SK-N-SH (cell line): ENCODE results near the gene CYFIP1. TPM values are rescaled to one million over a fixed set of nuclear protein-coding genes. Genes with fewer than 3 reads are reported as not detected.
A peak's percentile ranks its signal among the peaks of the same experiment; 100 is the strongest.

ENCODE experiments used
- CTCF ChIA-PET: fragments of 300-600, 350-600 bp; formaldehyde crosslinking; extraction: SDS; loops from one replicate; lab custom pipeline; 2021; lab: Yijun Ruan, JAX
- POLR2A ChIA-PET: fragments of 350-600 bp; sonication (Branson Sonifier 250); formaldehyde crosslinking; extraction: SDS; loops from one replicate; lab custom pipeline; 2020; ENCODE audit warnings: antibody characterized with exemption, inconsistent platforms; lab: Yijun Ruan, JAX
- DNase-seq: peaks from one replicate; pipeline ENCODE4 v3.0.0; 2012
- H2AFZ ChIP-seq: fragments of 200-600 bp; sonication (generic); 2 replicates; pipeline ENCODE4 v1.8.1; 2016; ENCODE audit warnings: antibody characterized with exemption, mild to moderate bottlenecking, low read depth
- H3F3A ChIP-seq: fragments of 200-600 bp; sonication (generic); replicated peaks from 2 replicates; pipeline ENCODE3; 2016; ENCODE audit warnings: antibody characterized with exemption, mild to moderate bottlenecking; ENCODE audit not compliant: insufficient read depth
- H3K27ac ChIP-seq, 2 experiments: fragments of 200-500 bp in 1 of 2; fragments of 200-600 bp in 1 of 2; sonication (Bioruptor generic) in 1 of 2; sonication (generic), shearing (Covaris generic) in 1 of 2; 2 replicates each; pipeline versions ENCODE4 v1.5.1 to v1.6.1; 2014 to 2016; ENCODE audit warnings: low read depth in 2 of 2, inconsistent platforms in 1 of 2, low read length in 1 of 2, mild to moderate bottlenecking in 1 of 2, mixed read lengths in 1 of 2
- H3K27me3 ChIP-seq: fragments of 200-600 bp; sonication (generic), shearing (Covaris generic); 2 replicates; pipeline ENCODE4 v1.6.1; 2016; ENCODE audit warnings: mixed run types; ENCODE audit not compliant: insufficient read depth
- H3K36me3 ChIP-seq, 2 experiments: fragments of 200-500 bp in 1 of 2; fragments of 200-600 bp in 1 of 2; sonication (Bioruptor generic) in 1 of 2; sonication (generic) in 1 of 2; replicated peaks in 1 of 2; 2 replicates each; pipeline versions ENCODE3 to v1.5.1; 2014 to 2016; ENCODE audit warnings: low read length in 1 of 2, mild to moderate bottlenecking in 1 of 2; ENCODE audit not compliant: insufficient read depth in 2 of 2, control insufficient read depth in 1 of 2
- H3K4me1 ChIP-seq, 2 experiments: fragments of 200-500 bp in 1 of 2; fragments of 200-600 bp in 1 of 2; sonication (Bioruptor generic) in 1 of 2; sonication (generic), shearing (Covaris generic) in 1 of 2; 2 replicates each; pipeline versions ENCODE4 v1.5.1 to v1.6.1; 2014 to 2016; ENCODE audit warnings: low read depth in 1 of 2, low read length in 1 of 2, mixed run types in 1 of 2; ENCODE audit not compliant: insufficient read depth in 2 of 2, control insufficient read depth in 1 of 2
- H3K4me2 ChIP-seq: fragments of 200-600 bp; sonication (generic), shearing (Covaris generic); 2 replicates; pipeline ENCODE4 v1.6.1; 2017; ENCODE audit warnings: mixed run types
- H3K4me3 ChIP-seq, 2 experiments: fragments of 200-500 bp in 1 of 2; fragments of 200-600 bp in 1 of 2; sonication (Bioruptor generic) in 1 of 2; sonication (generic), shearing (Covaris generic) in 1 of 2; 2 replicates each; pipeline versions ENCODE4 v1.5.1 to v1.8.1; 2014 to 2016; ENCODE audit warnings: low read depth in 2 of 2, inconsistent platforms in 1 of 2, low read length in 1 of 2, mild to moderate bottlenecking in 1 of 2, mixed read lengths in 1 of 2, moderate library complexity in 1 of 2
- H3K79me2 ChIP-seq: fragments of 200-600 bp; sonication (generic); 2 replicates; pipeline ENCODE4 v1.8.1; 2017; ENCODE audit warnings: mild to moderate bottlenecking; ENCODE audit not compliant: insufficient read depth
- H3K9ac ChIP-seq: fragments of 200-600 bp; sonication (generic); 2 replicates; pipeline ENCODE4 v1.6.1; 2017; ENCODE audit warnings: mixed run types
- H3K9me2 ChIP-seq: fragments of 200-600 bp; sonication (generic); 2 replicates; pipeline ENCODE4 v1.6.1; 2017; ENCODE audit warnings: mixed run types
- H3K9me3 ChIP-seq: fragments of 200-600 bp; sonication (generic); 2 replicates; pipeline ENCODE4 v1.6.1; 2017; ENCODE audit warnings: mixed run types, mild to moderate bottlenecking, moderate library complexity
- H4K20me1 ChIP-seq: fragments of 200-600 bp; sonication (generic); 2 replicates; pipeline ENCODE4 v1.6.1; 2017; ENCODE audit warnings: mild to moderate bottlenecking, mixed run types; ENCODE audit not compliant: insufficient read depth
- ELF1 ChIP-seq: IDR thresholded peaks from 2 replicates; pipeline ENCODE4 v1.4.0; 2012
- EZH2phosphoT487 ChIP-seq: fragments of 200-600 bp; sonication (generic); IDR thresholded peaks from 2 replicates; pipeline ENCODE4 v1.6.1; 2017; ENCODE audit warnings: low read depth, mixed run types, mild to moderate bottlenecking, antibody characterized with exemption, moderate library complexity, borderline replicate concordance
- FOXJ3 ChIP-seq: sonication (generic); formaldehyde crosslinking; IDR thresholded peaks from 2 replicates; pipeline ENCODE4 v1.5.1; 2020; ENCODE audit warnings: mild to moderate bottlenecking, missing genetic modification reagents
- FOXM1 ChIP-seq: IDR thresholded peaks from 2 replicates; pipeline ENCODE4 v1.4.0; 2012; ENCODE audit warnings: low read depth, mild to moderate bottlenecking
- GATA2 ChIP-seq: sonication (generic); formaldehyde crosslinking; IDR thresholded peaks from 2 replicates; pipeline ENCODE4 v1.5.0; 2020; ENCODE audit warnings: mild to moderate bottlenecking, missing genetic modification reagents
- IRF3 ChIP-seq: fragments of 150-350 bp; IDR thresholded peaks from 2 replicates; pipeline ENCODE4 v1.6.1; 2016; ENCODE audit warnings: mild to moderate bottlenecking, low read depth, low read length
- MEF2A ChIP-seq: IDR thresholded peaks from 2 replicates; pipeline ENCODE4 v1.4.0; 2012; ENCODE audit warnings: low read depth, borderline replicate concordance
- MXI1 ChIP-seq: IDR thresholded peaks from 2 replicates; pipeline ENCODE4 v1.6.1; 2012; ENCODE audit warnings: mild to moderate bottlenecking, low read depth, low read length, improper control_type of control experiment
- NRF1 ChIP-seq: IDR thresholded peaks from 2 replicates; pipeline ENCODE4 v1.6.1; 2012; ENCODE audit warnings: low read depth, mild to moderate bottlenecking, low read length
- PBX3 ChIP-seq: IDR thresholded peaks from 2 replicates; pipeline ENCODE4; 2012
- POLR2AphosphoS5 ChIP-seq: IDR thresholded peaks from 2 replicates; pipeline ENCODE4 v1.6.1; 2012; ENCODE audit warnings: low read depth, low read length
- RCOR1 ChIP-seq: fragments of 150-350 bp; IDR thresholded peaks from 2 replicates; pipeline ENCODE4 v1.6.1; 2017; ENCODE audit warnings: antibody characterized with exemption, low read length
- SIN3A ChIP-seq: IDR thresholded peaks from 2 replicates; pipeline ENCODE4 v1.6.1; 2012; ENCODE audit warnings: low read depth, mild to moderate bottlenecking, low read length, moderate library complexity, borderline replicate concordance
- SMC3 ChIP-seq: IDR thresholded peaks from 2 replicates; pipeline ENCODE4 v1.6.1; 2012; ENCODE audit warnings: low read depth, low read length, improper control_type of control experiment
- YY1 ChIP-seq: IDR thresholded peaks from 2 replicates; pipeline ENCODE4 v1.4.0; 2012; ENCODE audit warnings: low read depth, mild to moderate bottlenecking
- WGBS: methylation state at CpG from one replicate; pipeline ENCODE4 v1.1.6; 2017; ENCODE audit warnings: low lambda C conversion rate; 5-methylcytosine and 5-hydroxymethylcytosine counted together
- polyA plus RNA-seq, 3 experiments: library from polyadenylated mRNA; depleted of rRNA; stranded (reverse); fragments of >200 nt; gene quantifications; 2 replicates each; pipeline ENCODE4 v1.2.3, GENCODE V29; 2012
- TF ChIP-seq, protein P1 (sequence below): fragments of 150-350 bp; IDR thresholded peaks from 2 replicates; pipeline ENCODE4 v1.6.1; 2017; ENCODE audit warnings: antibody characterized with exemption, low read length, low read depth, borderline replicate concordance
- TF ChIP-seq, protein P2 (sequence below): IDR thresholded peaks from 2 replicates; pipeline ENCODE4 v1.4.0; 2012; ENCODE audit warnings: low read depth, borderline replicate concordance
- TF ChIP-seq, protein P3 (sequence below): IDR thresholded peaks from 2 replicates; pipeline ENCODE4 v1.6.1; 2012; ENCODE audit warnings: mild to moderate bottlenecking, low read depth, low read length, moderate library complexity
- TF ChIP-seq, protein P4 (sequence below): IDR thresholded peaks from 2 replicates; pipeline ENCODE4 v1.4.0; 2012; ENCODE audit warnings: low read depth

The CYFIP1 gene
- polyA plus RNA-seq, 1 of the 3 experiments (the other 2 are of a cell fraction), result 53.4 TPM

DNA sequence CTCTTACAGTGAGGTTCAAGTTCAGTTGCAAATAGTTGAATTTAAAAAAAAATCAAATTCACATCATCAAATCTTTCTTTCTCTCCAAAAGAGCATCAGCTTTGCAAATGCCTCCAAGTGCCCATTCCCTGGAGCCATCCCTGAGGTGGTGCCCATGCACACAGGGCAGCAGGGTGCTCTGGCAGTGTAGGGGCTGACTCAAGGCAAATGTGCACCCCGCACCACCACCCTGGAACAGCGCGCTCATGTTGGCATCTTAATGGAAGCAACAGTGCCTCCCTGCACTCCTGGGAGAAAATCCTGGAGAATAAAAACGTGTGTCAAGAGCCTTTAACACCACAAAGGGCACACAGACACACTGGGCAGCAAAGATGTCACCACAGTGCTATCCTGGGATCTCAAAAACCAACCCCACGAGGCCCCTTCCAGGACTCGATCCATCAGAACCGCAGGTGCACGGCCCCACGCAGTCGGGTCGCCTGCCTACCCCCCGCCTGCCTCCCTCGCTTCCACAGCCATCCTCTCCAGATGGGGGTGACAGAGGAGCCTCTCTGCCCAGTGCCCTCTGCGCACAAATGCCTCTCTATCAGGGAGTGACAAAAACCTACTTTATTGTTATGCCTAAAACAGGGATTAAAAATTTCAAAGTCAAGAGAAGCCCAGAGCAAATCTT, 90.9 kb downstream of the CYFIP1 start:
- Histone ChIP-seq H3K27ac (peak overlapping the region in 1 of 2 experiments; percentile 84; a peak in 1 of 4 replicates), H3K4me1 (peaks cover 0 to 8% of the 10 kb centered on the region in 2 experiments; a peak in 1 of 4 replicates), H3K4me3 (no peak overlapping the region), H3F3A (peaks cover 23% of the 10 kb centered on the region), H3K4me2 (no peak overlapping the region), H3K36me3 (peaks cover 18 to 30% of the 10 kb centered on the region in 2 experiments), H4K20me1 (peaks cover 12% of the 10 kb centered on the region), H3K27me3 (no peaks in the 10 kb centered on the region), H3K79me2 (peaks cover 4% of the 10 kb centered on the region; the same call in 1 of the 2 replicates), H2AFZ (no peak overlapping the region), H3K9ac (no peak overlapping the region), H3K9me3 (no peaks in the 10 kb centered on the region), H3K9me2 (no peaks in the 10 kb centered on the region)
- ChIA-PET CTCF (no interaction called here), POLR2A (no interaction called here)
- no peak for DNase-seq
- no peak for TF ChIP-seq SIN3A
- no peak for TF ChIP-seq POLR2AphosphoS5
- TF ChIP-seq, protein P1, sequence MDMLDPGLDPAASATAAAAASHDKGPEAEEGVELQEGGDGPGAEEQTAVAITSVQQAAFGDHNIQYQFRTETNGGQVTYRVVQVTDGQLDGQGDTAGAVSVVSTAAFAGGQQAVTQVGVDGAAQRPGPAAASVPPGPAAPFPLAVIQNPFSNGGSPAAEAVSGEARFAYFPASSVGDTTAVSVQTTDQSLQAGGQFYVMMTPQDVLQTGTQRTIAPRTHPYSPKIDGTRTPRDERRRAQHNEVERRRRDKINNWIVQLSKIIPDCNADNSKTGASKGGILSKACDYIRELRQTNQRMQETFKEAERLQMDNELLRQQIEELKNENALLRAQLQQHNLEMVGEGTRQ, result no peak
- no peak for TF ChIP-seq FOXM1
- TF ChIP-seq MXI1, result no peak
- TF ChIP-seq GATA2 (CRISPR knock-in tag), result no peak
- TF ChIP-seq RCOR1, result no peak
- no peak for TF ChIP-seq IRF3
- TF ChIP-seq, protein P2, sequence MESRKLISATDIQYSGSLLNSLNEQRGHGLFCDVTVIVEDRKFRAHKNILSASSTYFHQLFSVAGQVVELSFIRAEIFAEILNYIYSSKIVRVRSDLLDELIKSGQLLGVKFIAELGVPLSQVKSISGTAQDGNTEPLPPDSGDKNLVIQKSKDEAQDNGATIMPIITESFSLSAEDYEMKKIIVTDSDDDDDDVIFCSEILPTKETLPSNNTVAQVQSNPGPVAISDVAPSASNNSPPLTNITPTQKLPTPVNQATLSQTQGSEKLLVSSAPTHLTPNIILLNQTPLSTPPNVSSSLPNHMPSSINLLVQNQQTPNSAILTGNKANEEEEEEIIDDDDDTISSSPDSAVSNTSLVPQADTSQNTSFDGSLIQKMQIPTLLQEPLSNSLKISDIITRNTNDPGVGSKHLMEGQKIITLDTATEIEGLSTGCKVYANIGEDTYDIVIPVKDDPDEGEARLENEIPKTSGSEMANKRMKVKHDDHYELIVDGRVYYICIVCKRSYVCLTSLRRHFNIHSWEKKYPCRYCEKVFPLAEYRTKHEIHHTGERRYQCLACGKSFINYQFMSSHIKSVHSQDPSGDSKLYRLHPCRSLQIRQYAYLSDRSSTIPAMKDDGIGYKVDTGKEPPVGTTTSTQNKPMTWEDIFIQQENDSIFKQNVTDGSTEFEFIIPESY, result no peak
- TF ChIP-seq MEF2A, result no peak
- TF ChIP-seq FOXJ3, result no peak
- TF ChIP-seq NRF1, result no peak
- no peak for TF ChIP-seq ELF1
- TF ChIP-seq SMC3, result no peak
- no peak for TF ChIP-seq YY1
- TF ChIP-seq EZH2phosphoT487, result no peak
- TF ChIP-seq, protein P3, sequence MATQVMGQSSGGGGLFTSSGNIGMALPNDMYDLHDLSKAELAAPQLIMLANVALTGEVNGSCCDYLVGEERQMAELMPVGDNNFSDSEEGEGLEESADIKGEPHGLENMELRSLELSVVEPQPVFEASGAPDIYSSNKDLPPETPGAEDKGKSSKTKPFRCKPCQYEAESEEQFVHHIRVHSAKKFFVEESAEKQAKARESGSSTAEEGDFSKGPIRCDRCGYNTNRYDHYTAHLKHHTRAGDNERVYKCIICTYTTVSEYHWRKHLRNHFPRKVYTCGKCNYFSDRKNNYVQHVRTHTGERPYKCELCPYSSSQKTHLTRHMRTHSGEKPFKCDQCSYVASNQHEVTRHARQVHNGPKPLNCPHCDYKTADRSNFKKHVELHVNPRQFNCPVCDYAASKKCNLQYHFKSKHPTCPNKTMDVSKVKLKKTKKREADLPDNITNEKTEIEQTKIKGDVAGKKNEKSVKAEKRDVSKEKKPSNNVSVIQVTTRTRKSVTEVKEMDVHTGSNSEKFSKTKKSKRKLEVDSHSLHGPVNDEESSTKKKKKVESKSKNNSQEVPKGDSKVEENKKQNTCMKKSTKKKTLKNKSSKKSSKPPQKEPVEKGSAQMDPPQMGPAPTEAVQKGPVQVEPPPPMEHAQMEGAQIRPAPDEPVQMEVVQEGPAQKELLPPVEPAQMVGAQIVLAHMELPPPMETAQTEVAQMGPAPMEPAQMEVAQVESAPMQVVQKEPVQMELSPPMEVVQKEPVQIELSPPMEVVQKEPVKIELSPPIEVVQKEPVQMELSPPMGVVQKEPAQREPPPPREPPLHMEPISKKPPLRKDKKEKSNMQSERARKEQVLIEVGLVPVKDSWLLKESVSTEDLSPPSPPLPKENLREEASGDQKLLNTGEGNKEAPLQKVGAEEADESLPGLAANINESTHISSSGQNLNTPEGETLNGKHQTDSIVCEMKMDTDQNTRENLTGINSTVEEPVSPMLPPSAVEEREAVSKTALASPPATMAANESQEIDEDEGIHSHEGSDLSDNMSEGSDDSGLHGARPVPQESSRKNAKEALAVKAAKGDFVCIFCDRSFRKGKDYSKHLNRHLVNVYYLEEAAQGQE, result no peak
- no peak for TF ChIP-seq PBX3
- TF ChIP-seq, protein P4, sequence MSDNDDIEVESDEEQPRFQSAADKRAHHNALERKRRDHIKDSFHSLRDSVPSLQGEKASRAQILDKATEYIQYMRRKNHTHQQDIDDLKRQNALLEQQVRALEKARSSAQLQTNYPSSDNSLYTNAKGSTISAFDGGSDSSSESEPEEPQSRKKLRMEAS, result no peak
- 97% methylated on average over 14 of the region's 14 CpGs for WGBS
